ENCODE results near the gene CHP2.

GRCh38 chr16:23802776-23803175 lies 48.0 kb downstream of the CHP2 start:
- TF ChIP-seq CTCF (IDR thresholded peaks at IDR 0.05; ENCODE audit: low read depth, low read length) (no peak), EZH2phosphoT487 (IDR thresholded peaks at IDR 0.05; ENCODE audit: low read depth) (no peak)
